K562 (cell line): ENCODE data around the gene TUT1. TPM values are rescaled to one million over a fixed set of nuclear protein-coding genes. Genes with fewer than 3 reads are reported as not detected.

ENCODE experiments used
- ATF4 ChIP-seq: fragments of 450-650 bp; formaldehyde crosslinking; IDR thresholded peaks from 2 replicates; pipeline ENCODE4 v1.4.0; 2022; ENCODE audit warnings: mild to moderate bottlenecking, moderate library complexity
- CBX8 ChIP-seq: fragments of 200-600 bp; sonication (generic); IDR thresholded peaks from 2 replicates; pipeline ENCODE4 v1.6.1; 2012; ENCODE audit warnings: borderline replicate concordance, mixed run types, low read depth, mild to moderate bottlenecking, moderate library complexity, mixed read lengths, low read length, control low read depth, inconsistent platforms; ENCODE audit not compliant: poor library complexity, severe bottlenecking; ENCODE audit errors: extremely low read depth
- CREB3L1 ChIP-seq: fragments of 450-650 bp; IDR thresholded peaks from 2 replicates; pipeline ENCODE4 v1.6.1; 2014; ENCODE audit warnings: low read depth, mild to moderate bottlenecking, moderate library complexity, borderline replicate concordance
- E2F1 ChIP-seq: sonication (generic); formaldehyde crosslinking; IDR thresholded peaks from 2 replicates; pipeline ENCODE4 v1.8.1; 2023; ENCODE audit warnings: mild to moderate bottlenecking, missing genetic modification reagents, moderate library complexity
- FOXA3 ChIP-seq, 2 experiments: fragments of 450-650 bp in 1 of 2; sonication (generic) in 1 of 2; formaldehyde crosslinking; IDR thresholded peaks in 1 of 2; conservative IDR thresholded peaks in 1 of 2; 2 replicates each; pipeline versions ENCODE4 v1.4.0 to v1.8.0; 2020 to 2022; ENCODE audit warnings: mild to moderate bottlenecking in 2 of 2, missing genetic modification reagents in 1 of 2
- POLR2B ChIP-seq: fragments of 450-650 bp; IDR thresholded peaks from 2 replicates; pipeline ENCODE4 v1.6.1; 2018; ENCODE audit warnings: low read depth; ENCODE audit not compliant: partially characterized antibody
- RREB1 ChIP-seq: fragments of 250-450 bp; sonication (Bioruptor Pico); IDR thresholded peaks from 2 replicates; pipeline ENCODE4 v1.4.0; 2020
- TOE1 ChIP-seq, 2 experiments: fragments of 450-650 bp in 1 of 2; sonication (generic) in 1 of 2; formaldehyde crosslinking in 1 of 2; IDR thresholded peaks; 2 replicates each; pipeline versions ENCODE4 v1.7.1 to v1.8.0; 2016 to 2022; ENCODE audit warnings: borderline replicate concordance in 2 of 2, mild to moderate bottlenecking in 2 of 2, antibody characterized with exemption in 1 of 2, inconsistent platforms in 1 of 2, low read depth in 1 of 2, missing genetic modification reagents in 1 of 2, moderate library complexity in 1 of 2
- ZFP1 ChIP-seq: fragments of 450-650 bp; formaldehyde crosslinking; IDR thresholded peaks from 2 replicates; pipeline ENCODE4 v1.4.0; 2020; ENCODE audit warnings: mild to moderate bottlenecking, mixed read lengths
- ZNF143 ChIP-seq: sonication (generic); formaldehyde crosslinking; IDR thresholded peaks from 2 replicates; pipeline ENCODE4 v1.9.0; 2022; ENCODE audit warnings: mild to moderate bottlenecking, missing genetic modification reagents
- ZNF408 ChIP-seq: fragments of 250-450 bp; sonication (Bioruptor Pico); IDR thresholded peaks from 2 replicates; pipeline ENCODE4 v1.4.0; 2020; ENCODE audit warnings: low read depth, mild to moderate bottlenecking, moderate library complexity
- polyA plus RNA-seq, 8 experiments: library from polyadenylated mRNA; depleted of rRNA in 4 of 8; stranded (reverse) in 5 of 8; unstranded in 3 of 8; fragments of >200 nt; fragmentation: Nextera tagmentation in 2 of 8; fragmentation: Illumina TruSeq in 1 of 8; extraction: Ambion mirVana in 2 of 8; extraction: Trizol in 1 of 8; gene quantifications; 2 replicates each; pipeline versions ENCODE4 v1.2.1 to v1.2.3, GENCODE V29; 2011 to 2014; ENCODE audit warnings: inconsistent platforms in 1 of 8, missing spikeins in 1 of 8
- total RNA-seq, 7 experiments: library from RNA; depleted of rRNA in 6 of 7; stranded (reverse); fragments of >200 nt in 6 of 7; fragmentation: Illumina TruSeq in 2 of 7; extraction: Trizol in 2 of 7; gene quantifications; 2 replicates each; pipeline versions ENCODE4 v1.2.1 to v1.2.3, GENCODE V29; 2011 to 2021; ENCODE audit warnings: low replicate concordance in 1 of 7

Gene TUT1
- total and polyA plus RNA-seq, 9 of the 15 experiments (the other 6 are each of a cell fraction or from before 2014, with no cell fraction given), result 0.66 to 44.3 (median 15.7) TPM

- TF ChIP-seq RREB1, result no peak
- TF ChIP-seq ZFP1 (CRISPR knock-in tag), result no peak
- TF ChIP-seq ZNF143 (CRISPR knock-in tag), result no peak
- TF ChIP-seq CBX8, result no peak
- TF ChIP-seq POLR2B, result no peak
- no peak for TF ChIP-seq ZNF408
- peak in 1 of 2 experiments; percentile 18; a peak in 1 of 4 replicates for TF ChIP-seq FOXA3 (CRISPR knock-in tag; conservative IDR thresholded peaks at IDR 0.05 in 1 of 2, IDR thresholded peaks at IDR 0.05 in 1 of 2)
- TF ChIP-seq E2F1 (CRISPR knock-in tag), result no peak
- no peak for TF ChIP-seq TOE1 (IDR thresholded peaks at IDR 0.05; ENCODE audit: borderline replicate concordance)
- TF ChIP-seq TOE1 (CRISPR knock-in tag; IDR thresholded peaks at IDR 0.05; ENCODE audit: borderline replicate concordance, low read depth), result no peak
- TF ChIP-seq ATF4 (CRISPR knock-in tag), result no peak
- TF ChIP-seq CREB3L1, result 0 out of 2 replicates have a peak, but pooled peaks have one; percentile 15
Observed at GRCh38 chr11:62611705-62612365, 20.5 kb upstream of the TUT1 start (continued).
